NOMO-1 (cell line): Measurements from ENCODE around the gene NHERF1.
A peak's percentile ranks its signal among the peaks of the same experiment; 100 is the strongest.

Experiments used
- DNase-seq, 2 experiments: peaks; one replicate each; lab custom pipeline; 2025; ENCODE audit not compliant: unreplicated experiment in 2 of 2; lab: John Stamatoyannopoulos, UW

Gene NHERF1

GRCh38 chr17:74766413-74766812, 18.0 kb downstream of the NHERF1 start:
- DNase-seq: no peak

- no peak for DNase-seq
Observed at GRCh38 chr17:74767111-74767516, 18.7 kb downstream of the NHERF1 start.

- no peak for DNase-seq
Observed at GRCh38 chr17:74768069-74768762, 19.8 kb downstream of the NHERF1 start.

- no peak for DNase-seq
Observed at GRCh38 chr17:74768763-74769114, 20.3 kb downstream of the NHERF1 start.

- DNase-seq: no peak
Observed at GRCh38 chr17:74769266-74769855, 20.9 kb downstream of the NHERF1 start.

GRCh38 chr17:74769856-74770497, 21.5 kb downstream of the NHERF1 start:
- no peak for DNase-seq

- peak; percentile 56 to 65 for DNase-seq
Observed at GRCh38 chr17:74770498-74771318, 22.3 kb downstream of the NHERF1 start.

- DNase-seq: no peak
Observed at GRCh38 chr17:74771319-74771914, 23.0 kb downstream of the NHERF1 start.

- no peak for DNase-seq
Observed at GRCh38 chr17:74772053-74772452, 23.6 kb downstream of the NHERF1 start.

GRCh38 chr17:74773414-74773813, 25.0 kb downstream of the NHERF1 start:
- DNase-seq: no peak

GRCh38 chr17:74773871-74774286, 25.5 kb downstream of the NHERF1 start:
- DNase-seq: no peak

GRCh38 chr17:74775409-74776043, 27.1 kb downstream of the NHERF1 start:
- no peak for DNase-seq

GRCh38 chr17:74776044-74776962, 27.9 kb downstream of the NHERF1 start, which contains the start of gene NAT9:
NAT9 (minus strand) TSS chr17:74776345; CDS start chr17:74775698, 647 bp downstream.
- peak; percentile 91 to 98 for DNase-seq

- peak; percentile 49 to 56 for DNase-seq
Observed at GRCh38 chr17:74776990-74777389, 28.6 kb downstream of the NHERF1 start.

GRCh38 chr17:74777901-74778515, 29.6 kb downstream of the NHERF1 start:
- peak; percentile 85 to 97 for DNase-seq

- DNase-seq: peak; percentile 48 to 86
Observed at GRCh38 chr17:74778960-74779359, 30.5 kb downstream of the NHERF1 start.

GRCh38 chr17:74779501-74779900, 31.1 kb downstream of the NHERF1 start:
- no peak for DNase-seq

GRCh38 chr17:74779948-74780400, 31.5 kb downstream of the NHERF1 start:
- peak; percentile 97 to 100 for DNase-seq
